SU-DHL-6 (cell line): ENCODE measurements around the gene ALKBH3.

Source experiments
- H2AFZ ChIP-seq: fragments of 200-600 bp; sonication (generic); 2 replicates; pipeline ENCODE4 v1.6.1; 2014; ENCODE audit warnings: low read depth, mild to moderate bottlenecking, moderate library complexity, mixed read lengths, antibody characterized with exemption, low read length; ENCODE audit not compliant: severe bottlenecking
- H3F3A ChIP-seq: fragments of 200-600 bp; shearing (Covaris generic); 2 replicates; pipeline ENCODE4 v1.6.0; 2016; ENCODE audit warnings: antibody characterized with exemption, mild to moderate bottlenecking; ENCODE audit not compliant: insufficient read depth
- H3K27ac ChIP-seq: fragments of 200-600 bp; sonication (generic); 2 replicates; pipeline ENCODE4 v1.5.1; 2016; ENCODE audit warnings: low read depth, mild to moderate bottlenecking, low read length, moderate library complexity, mixed read lengths
- H3K27me3 ChIP-seq: fragments of 200-600 bp; sonication (generic), shearing (Covaris generic); 2 replicates; pipeline ENCODE4 v1.6.0; 2014; ENCODE audit warnings: mild to moderate bottlenecking, low read length
- H3K36me3 ChIP-seq: fragments of 200-600 bp; sonication (generic); 2 replicates; pipeline ENCODE4 v1.6.1; 2014; ENCODE audit warnings: mild to moderate bottlenecking, low read length, mixed read lengths
- H3K4me2 ChIP-seq: fragments of 300-600, 200-600 bp; shearing (Covaris generic), sonication (generic); 2 replicates; pipeline ENCODE4 v1.6.0; 2014; ENCODE audit warnings: low read length, low read depth, mild to moderate bottlenecking; ENCODE audit not compliant: poor library complexity, severe bottlenecking
- H3K4me3 ChIP-seq: fragments of 200-600 bp; sonication (generic); 2 replicates; pipeline ENCODE4 v1.5.1; 2014; ENCODE audit warnings: antibody characterized with exemption, low read length, mild to moderate bottlenecking, mixed read lengths; ENCODE audit not compliant: insufficient read depth, poor library complexity, severe bottlenecking
- H3K79me2 ChIP-seq: fragments of 200-600 bp; sonication (generic); 2 replicates; pipeline ENCODE4 v1.6.1; 2014; ENCODE audit warnings: mild to moderate bottlenecking, low read length, moderate library complexity; ENCODE audit not compliant: insufficient read depth
- H3K9ac ChIP-seq: fragments of 200-600 bp; sonication (generic); 2 replicates; pipeline ENCODE4 v1.7.0; 2014; ENCODE audit warnings: mild to moderate bottlenecking, low read length
- H3K9me2 ChIP-seq: fragments of 200-600 bp; sonication (generic); replicated peaks from 2 replicates; pipeline ENCODE4 v1.6.1; 2014; ENCODE audit warnings: low read length; ENCODE audit not compliant: insufficient read depth
- H3K9me3 ChIP-seq: fragments of 200-600 bp; sonication (generic); 2 replicates; pipeline ENCODE4 v1.6.1; 2014; ENCODE audit warnings: low read length, mixed read lengths; ENCODE audit not compliant: insufficient read depth
- H4K20me1 ChIP-seq: fragments of 200-600 bp; sonication (generic); 2 replicates; pipeline ENCODE4 v1.6.1; 2014; ENCODE audit warnings: low read depth, mild to moderate bottlenecking, antibody characterized with exemption, low read length, moderate library complexity, mixed read lengths
- CTCF ChIP-seq: fragments of 200-600 bp; sonication (generic); IDR thresholded peaks from one replicate; pipeline ENCODE4 v1.5.1; 2017; ENCODE audit warnings: antibody characterized with exemption, mild to moderate bottlenecking, low read length, moderate library complexity; ENCODE audit not compliant: insufficient read depth, poor library complexity, severe bottlenecking
- EZH2phosphoT487 ChIP-seq: fragments of 200-600 bp; sonication (generic), shearing (Covaris generic); conservative IDR thresholded peaks from 2 replicates; pipeline ENCODE4 v1.6.1; 2018; ENCODE audit warnings: mild to moderate bottlenecking, antibody characterized with exemption, low read length, moderate library complexity, mixed read lengths

The ALKBH3 gene

DNA sequence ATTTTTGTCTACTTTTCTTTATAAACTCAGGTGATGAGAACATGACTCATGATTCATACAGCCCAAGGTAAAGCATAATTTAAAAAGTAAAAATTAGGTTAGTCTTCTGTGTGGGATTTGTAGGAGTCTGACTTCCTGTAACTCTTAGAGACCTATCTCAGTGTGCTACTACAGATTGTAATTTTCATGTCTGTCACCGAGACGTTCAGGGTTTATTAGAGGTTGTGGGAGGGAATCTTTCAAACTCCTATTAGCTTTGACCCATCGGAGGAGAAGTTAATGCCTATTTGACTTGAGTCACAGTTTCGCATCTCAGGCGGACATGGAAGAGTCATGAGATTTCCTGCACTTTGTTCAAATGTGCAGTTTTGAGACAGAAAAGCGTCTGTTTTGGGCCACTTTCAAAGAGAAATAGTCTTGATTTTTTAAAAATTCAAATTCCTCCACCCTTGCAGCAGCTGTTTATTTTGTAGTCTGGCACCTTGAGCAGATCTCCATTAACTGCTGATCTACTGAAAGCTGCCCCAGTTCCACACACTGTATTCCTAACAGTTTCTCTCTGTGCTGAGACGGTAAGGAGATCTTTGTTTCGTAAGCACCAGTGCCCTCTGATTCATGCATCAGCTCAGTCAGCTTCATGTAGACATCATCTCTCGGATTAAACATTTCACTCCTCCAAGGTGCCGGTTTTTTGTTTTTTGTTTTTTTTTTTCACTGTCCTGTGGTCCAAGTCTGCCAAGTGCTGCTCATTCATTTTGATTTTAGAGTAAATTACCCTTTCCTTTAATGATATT, 24.3 kb downstream of the ALKBH3 start:
- TF ChIP-seq CTCF (no peak), EZH2phosphoT487 (no peak)
- H3K27ac ChIP-seq = no peak overlapping the region
- no peak overlapping the region for H3K4me3 ChIP-seq
- H3K9ac ChIP-seq = no peak overlapping the region
- no peaks in the 10 kb centered on the region for H4K20me1 ChIP-seq
- H2AFZ ChIP-seq = no peak overlapping the region
- H3K36me3 ChIP-seq = no peaks in the 10 kb centered on the region
- H3K27me3 ChIP-seq = no peaks in the 10 kb centered on the region
- H3K9me2 ChIP-seq = no peaks in the 10 kb centered on the region
- H3K4me2 ChIP-seq = no peak overlapping the region
- H3F3A ChIP-seq = no peaks in the 10 kb centered on the region
- no peaks in the 10 kb centered on the region for H3K9me3 ChIP-seq
- no peaks in the 10 kb centered on the region for H3K79me2 ChIP-seq

DNA sequence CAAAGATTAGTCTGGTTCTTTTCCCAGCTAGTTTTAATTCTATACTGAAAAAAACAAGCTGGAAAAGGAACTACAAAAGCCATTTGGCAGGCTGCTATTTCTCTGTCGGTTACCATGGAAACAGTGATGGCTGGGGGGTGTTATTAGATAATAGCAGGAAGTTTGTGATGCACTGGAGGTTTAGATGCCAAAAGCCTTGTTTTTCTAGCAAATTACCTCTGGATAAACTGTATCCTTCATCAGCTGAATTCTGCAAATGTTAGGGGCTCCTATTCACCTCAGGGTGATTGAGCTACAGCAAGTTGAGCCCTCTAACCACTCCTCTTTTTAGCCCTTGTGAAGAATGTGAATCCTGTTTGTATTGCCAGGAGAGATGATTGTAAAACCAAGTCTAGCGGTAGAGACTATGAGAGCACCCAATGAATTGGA, 25.2 kb downstream of the ALKBH3 start:
- no peaks in the 10 kb centered on the region for H3K36me3 ChIP-seq
- H3K9me2 ChIP-seq = no peaks in the 10 kb centered on the region
- no peak overlapping the region for H3K4me2 ChIP-seq
- no peaks in the 10 kb centered on the region for H3K9me3 ChIP-seq
- H2AFZ ChIP-seq = no peak overlapping the region
- no peak overlapping the region for H3K9ac ChIP-seq
- H3K79me2 ChIP-seq = no peaks in the 10 kb centered on the region
- no peaks in the 10 kb centered on the region for H4K20me1 ChIP-seq
- H3K4me3 ChIP-seq = no peak overlapping the region
- H3K27me3 ChIP-seq = no peaks in the 10 kb centered on the region; the same call in 1 of the 2 replicates
- TF ChIP-seq CTCF (no peak), EZH2phosphoT487 (no peak)
- H3F3A ChIP-seq = no peaks in the 10 kb centered on the region
- H3K27ac ChIP-seq = no peak overlapping the region

DNA sequence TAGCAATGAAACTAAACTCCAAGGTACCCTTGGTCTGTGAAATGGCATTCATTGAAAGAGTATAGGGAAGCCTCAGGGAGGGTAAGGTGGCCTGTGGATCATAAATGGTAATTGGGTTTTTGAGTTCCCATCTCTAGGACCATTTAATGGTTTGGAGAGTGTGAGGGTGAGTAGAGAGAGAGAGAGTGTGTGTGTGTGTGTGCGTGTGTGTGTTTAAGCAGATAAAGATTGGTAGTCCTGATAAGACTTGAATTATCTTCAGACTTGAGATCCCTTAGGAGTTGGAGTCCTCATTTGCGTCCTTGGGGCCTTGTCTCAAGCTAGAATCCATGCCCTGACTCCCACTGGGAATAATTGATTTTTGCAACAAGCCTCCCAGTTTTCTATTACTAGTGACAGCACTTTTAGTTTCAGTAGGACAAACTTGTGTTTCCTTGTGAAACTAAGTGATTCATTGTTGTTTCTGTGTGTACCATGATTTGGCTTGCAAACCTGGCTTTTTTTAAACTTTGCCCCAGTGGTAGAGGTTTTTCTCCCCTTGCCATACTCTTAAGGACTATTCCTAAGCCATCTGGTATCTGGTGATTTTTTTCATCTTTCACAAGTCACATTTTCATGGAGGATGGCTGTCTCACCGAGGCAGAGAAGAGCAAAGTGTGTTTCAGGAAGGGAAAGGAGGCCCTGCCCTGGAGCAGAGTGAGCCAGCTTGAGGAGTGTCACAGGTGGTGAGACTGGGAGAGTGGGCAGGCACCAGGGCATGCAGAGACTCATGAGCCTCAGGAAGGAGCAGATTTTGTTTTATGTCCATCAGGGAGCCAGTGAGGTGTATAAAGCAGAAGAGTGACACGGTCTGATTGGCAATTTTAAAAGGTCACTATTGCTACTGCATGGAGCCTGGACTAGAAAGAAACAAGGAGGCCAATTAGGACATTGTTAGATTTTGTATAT, 26.7 kb downstream of the ALKBH3 start:
- Histone ChIP-seq H3F3A (no peaks in the 10 kb centered on the region), H3K4me3 (no peak overlapping the region), H3K4me2 (no peak overlapping the region), H3K9ac (no peak overlapping the region), H4K20me1 (no peaks in the 10 kb centered on the region), H3K27me3 (no peaks in the 10 kb centered on the region; the same call in 1 of the 2 replicates), H3K27ac (no peak overlapping the region), H3K9me3 (no peaks in the 10 kb centered on the region), H3K9me2 (no peaks in the 10 kb centered on the region), H3K79me2 (no peaks in the 10 kb centered on the region), H2AFZ (no peak overlapping the region), H3K36me3 (no peaks in the 10 kb centered on the region)
- TF ChIP-seq CTCF (no peak), EZH2phosphoT487 (no peak)
